DMS79 (cell line): Measurements from ENCODE around the gene PI4K2A.
A peak's percentile ranks its signal among the peaks of the same experiment; 100 is the strongest.
"Not testable (repeated sequence)": the region's sequence is repeated elsewhere in the genome, so short reads cannot be mapped to it uniquely, and the experiment has no call there.

Experiments used
- DNase-seq: peaks from one replicate; lab custom pipeline; 2025; lab: John Stamatoyannopoulos, UW

Gene PI4K2A

GRCh38 chr10:97632949-97633884, 7.3 kb upstream of the PI4K2A start, which contains the start of gene MORN4:
MORN4 (minus strand) TSS chr10:97633500; CDS start chr10:97619653, 13,847 bp downstream.
- peak; percentile 68 for DNase-seq

GRCh38 chr10:97633921-97634320, 6.5 kb upstream of the PI4K2A start:
- no peak for DNase-seq

- DNase-seq = no peak
Measured at GRCh38 chr10:97635577-97635976, 4.9 kb upstream of the PI4K2A start.

GRCh38 chr10:97639090-97639489, 1.4 kb upstream of the PI4K2A start:
- DNase-seq = not testable (repeated sequence)

GRCh38 chr10:97640868-97641811, 669 bp downstream of the PI4K2A start:
- DNase-seq = no peak

- DNase-seq = not testable (repeated sequence)
Measured at GRCh38 chr10:97642471-97643159, 2.1 kb downstream of the PI4K2A start.

GRCh38 chr10:97643441-97643985, 3.0 kb downstream of the PI4K2A start:
- no peak for DNase-seq

GRCh38 chr10:97644936-97645335, 4.5 kb downstream of the PI4K2A start:
- no peak for DNase-seq

- no peak for DNase-seq
Measured at GRCh38 chr10:97647556-97647955, 7.1 kb downstream of the PI4K2A start.

GRCh38 chr10:97648562-97649404, 8.3 kb downstream of the PI4K2A start:
- DNase-seq = no peak

GRCh38 chr10:97649405-97649750, 8.9 kb downstream of the PI4K2A start:
- not testable (repeated sequence) for DNase-seq

GRCh38 chr10:97650726-97651125, 10.3 kb downstream of the PI4K2A start:
- DNase-seq = no peak

GRCh38 chr10:97651773-97652172, 11.3 kb downstream of the PI4K2A start:
- DNase-seq = no peak

- no peak for DNase-seq
Measured at GRCh38 chr10:97656777-97657176, 16.3 kb downstream of the PI4K2A start.

- no peak for DNase-seq
Measured at GRCh38 chr10:97659589-97659988, 19.1 kb downstream of the PI4K2A start.

- DNase-seq = no peak
Measured at GRCh38 chr10:97664282-97664850, 23.9 kb downstream of the PI4K2A start.

GRCh38 chr10:97666992-97667391, 26.5 kb downstream of the PI4K2A start:
- no peak for DNase-seq

- DNase-seq = no peak
Measured at GRCh38 chr10:97667463-97667862, 27.0 kb downstream of the PI4K2A start.

- no peak for DNase-seq
Measured at GRCh38 chr10:97669571-97669970, 29.1 kb downstream of the PI4K2A start.

- no peak for DNase-seq
Measured at GRCh38 chr10:97673736-97674525, 33.5 kb downstream of the PI4K2A start.
